ENCODE measurements around the gene TARS1. TPM values are rescaled to one million over a fixed set of nuclear protein-coding genes. Genes with fewer than 3 reads are reported as not detected.

Gene TARS1
- total and polyA plus RNA-seq, 2 of the 13 experiments (the other 11 are each of a cell fraction or from before 2014, with no cell fraction given), result 77.0 to 184 TPM

DNA sequence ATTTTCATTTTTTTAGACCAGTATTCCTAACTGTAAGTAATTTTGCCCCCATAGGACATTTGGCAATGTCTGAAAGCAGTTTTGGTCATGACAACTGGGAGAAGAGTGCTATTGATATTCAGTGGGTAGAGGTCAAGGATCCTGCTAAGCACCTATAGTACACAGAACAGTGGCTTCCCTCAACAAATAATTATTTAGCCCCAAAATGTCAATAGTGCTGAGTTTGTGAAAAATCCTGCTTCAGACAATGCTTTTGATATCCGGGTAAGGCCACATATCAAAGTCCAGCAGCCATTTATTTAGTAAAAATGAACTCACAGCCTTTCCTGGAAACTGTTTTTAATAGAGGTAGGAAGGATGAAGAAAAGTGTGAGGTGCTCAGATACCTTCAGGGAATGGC, 8.1 kb upstream of the TARS1 start (continued):
- no peak for TF ChIP-seq STAT6 (CRISPR knock-in tag; IDR thresholded peaks at IDR 0.05; ENCODE audit: borderline replicate concordance)
- TF ChIP-seq SAP130 (CRISPR knock-in tag; IDR thresholded peaks at IDR 0.05; ENCODE audit: low read depth), result peak; percentile 28; the same call in 1 of the 2 replicates
- no peak for TF ChIP-seq ZNF160 (CRISPR knock-in tag; IDR thresholded peaks at IDR 0.05)
- no peak for TF ChIP-seq ZNF343 (CRISPR knock-in tag; IDR thresholded peaks at IDR 0.05)
- no peak for TF ChIP-seq ZNF274 (CRISPR knock-in tag; IDR thresholded peaks at IDR 0.05)
- TF ChIP-seq FOXP1 (IDR thresholded peaks at IDR 0.05), result no peak
- TF ChIP-seq FOXP1 (CRISPR knock-in tag; IDR thresholded peaks at IDR 0.05), result peak; percentile 60; the same call in 1 of the 2 replicates
- TF ChIP-seq ZNF816 (CRISPR knock-in tag; IDR thresholded peaks at IDR 0.05; ENCODE audit: borderline replicate concordance), result no peak
- TF ChIP-seq ZIK1 (CRISPR knock-in tag; IDR thresholded peaks at IDR 0.05; ENCODE audit: borderline replicate concordance, low read depth), result no peak
- no peak for TF ChIP-seq CHD4 (IDR thresholded peaks at IDR 0.05; ENCODE audit: borderline replicate concordance, low read length)
- TF ChIP-seq HOXD1 (CRISPR knock-in tag; IDR thresholded peaks at IDR 0.05), result no peak
- TF ChIP-seq, protein P1, sequence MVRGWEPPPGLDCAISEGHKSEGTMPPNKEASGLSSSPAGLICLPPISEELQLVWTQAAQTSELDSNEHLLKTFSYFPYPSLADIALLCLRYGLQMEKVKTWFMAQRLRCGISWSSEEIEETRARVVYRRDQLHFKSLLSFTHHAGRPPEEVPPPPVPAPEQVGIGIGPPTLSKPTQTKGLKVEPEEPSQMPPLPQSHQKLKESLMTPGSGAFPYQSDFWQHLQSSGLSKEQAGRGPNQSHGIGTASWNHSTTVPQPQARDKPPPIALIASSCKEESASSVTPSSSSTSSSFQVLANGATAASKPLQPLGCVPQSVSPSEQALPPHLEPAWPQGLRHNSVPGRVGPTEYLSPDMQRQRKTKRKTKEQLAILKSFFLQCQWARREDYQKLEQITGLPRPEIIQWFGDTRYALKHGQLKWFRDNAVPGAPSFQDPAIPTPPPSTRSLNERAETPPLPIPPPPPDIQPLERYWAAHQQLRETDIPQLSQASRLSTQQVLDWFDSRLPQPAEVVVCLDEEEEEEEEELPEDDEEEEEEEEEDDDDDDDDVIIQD (CRISPR knock-in tag; IDR thresholded peaks at IDR 0.05; ENCODE audit: low read depth), result no peak
- no peak for TF ChIP-seq ZNF543 (CRISPR knock-in tag; IDR thresholded peaks at IDR 0.05)
- no peak for TF ChIP-seq NR3C1 (CRISPR knock-in tag; IDR thresholded peaks at IDR 0.05)
- no peak for TF ChIP-seq ATM (IDR thresholded peaks at IDR 0.05; ENCODE audit: borderline replicate concordance)
- TF ChIP-seq CCDC6 (CRISPR knock-in tag; IDR thresholded peaks at IDR 0.05), result no peak
- TF ChIP-seq KDM5A (IDR thresholded peaks at IDR 0.05; ENCODE audit: borderline replicate concordance, low read length), result no peak
- TF ChIP-seq EHMT2 (IDR thresholded peaks at IDR 0.05; ENCODE audit: borderline replicate concordance, low read depth, low read length), result peak; percentile 65; the same call in 1 of the 2 replicates
- no peak for TF ChIP-seq ZNF20 (CRISPR knock-in tag; IDR thresholded peaks at IDR 0.05)
- no peak for TF ChIP-seq ZBTB37 (CRISPR knock-in tag; IDR thresholded peaks at IDR 0.05)
- no peak for TF ChIP-seq HNRNPH1 (optimal IDR thresholded peaks at IDR 0.05; ENCODE audit: low read depth, low read length)
- no peak for TF ChIP-seq ZNF256 (CRISPR knock-in tag; conservative IDR thresholded peaks at IDR 0.05)
- TF ChIP-seq ISX (CRISPR knock-in tag; conservative IDR thresholded peaks at IDR 0.05), result no peak
- no peak for TF ChIP-seq RCOR2 (CRISPR knock-in tag; IDR thresholded peaks at IDR 0.05)
- TF ChIP-seq RBM22 (optimal IDR thresholded peaks at IDR 0.05; ENCODE audit: low read length), result no peak
